H7 (cell line): Measurements from ENCODE around the gene OTULIN. TPM values are rescaled to one million over a fixed set of nuclear protein-coding genes. Genes with fewer than 3 reads are reported as not detected.

Experiments
- DNase-seq: peaks from one replicate; pipeline ENCODE4 v3.0.0; 2012
- H3K27me3 ChIP-seq: 2 replicates; pipeline ENCODE4 v1.6.0; 2011; ENCODE audit warnings: mild to moderate bottlenecking, low read length; ENCODE audit not compliant: control insufficient read depth, insufficient read depth
- H3K36me3 ChIP-seq: replicated peaks from 2 replicates; pipeline ENCODE4 v1.5.1; 2011; ENCODE audit warnings: low read length; ENCODE audit not compliant: control insufficient read depth, insufficient read depth
- H3K4me3 ChIP-seq: 2 replicates; pipeline ENCODE4 v1.5.1; 2011; ENCODE audit warnings: low read depth, mild to moderate bottlenecking, control low read depth, low read length, moderate library complexity; ENCODE audit not compliant: insufficient read depth
- total RNA-seq: library from RNA; depleted of rRNA; stranded (reverse); fragments of >200 nt; shearing (Covaris generic); gene quantifications from 2 replicates; pipeline ENCODE4 v1.2.3, GENCODE V29; 2014; rRNA removed

The OTULIN gene
- total RNA-seq: 14.9 and 17.4 TPM in 2 replicates

DNA sequence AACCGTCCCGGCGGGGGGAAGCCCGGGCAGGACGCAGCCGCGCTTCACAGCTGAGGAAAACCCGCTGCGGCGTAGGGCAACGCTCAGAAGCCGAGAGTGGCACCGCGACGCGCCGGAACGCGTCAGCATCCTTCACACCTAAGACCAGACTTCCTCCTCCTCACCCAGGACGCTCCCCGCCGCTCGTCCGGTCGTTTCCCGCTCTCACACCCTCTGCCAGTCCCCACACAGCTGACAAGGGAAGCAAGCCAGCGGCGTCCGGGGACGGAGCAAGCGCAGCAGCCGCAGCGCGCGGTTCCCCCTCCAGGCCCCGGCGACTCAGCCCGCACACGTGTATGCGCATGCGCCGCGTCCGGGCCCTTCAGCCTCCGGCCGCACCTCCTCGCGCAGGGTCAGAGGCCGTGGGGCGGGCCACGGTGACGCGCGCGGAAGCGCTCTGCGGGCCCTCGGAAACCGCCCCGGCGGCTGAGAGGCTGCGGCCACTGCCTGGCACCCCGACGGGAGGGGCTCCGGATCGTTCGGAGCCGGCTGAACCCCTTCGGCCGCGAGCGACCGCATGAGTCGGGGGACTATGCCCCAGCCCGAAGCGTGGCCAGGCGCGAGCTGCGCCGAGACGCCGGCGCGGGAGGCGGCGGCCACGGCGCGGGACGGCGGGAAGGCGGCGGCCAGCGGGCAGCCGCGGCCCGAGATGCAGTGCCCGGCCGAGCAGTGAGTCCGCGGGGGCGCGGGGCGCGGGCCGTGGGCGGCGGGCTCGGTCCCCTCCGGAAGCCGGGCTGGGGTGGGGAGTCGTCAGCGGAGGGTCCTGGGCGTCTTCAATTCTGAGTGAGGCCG, at the start of gene OTULIN:
Gene OTULIN, plus strand, starts transcription at position 449 of the 831 bp plus-strand sequence. Its CDS starts 108 bp downstream, at position 557.
- peak within 1 kb of the TSS; percentile 73 for H3K4me3 ChIP-seq
- H3K36me3 ChIP-seq: no peaks in the 10 kb centered on the region
- H3K27me3 ChIP-seq: peaks cover 7% of the 10 kb centered on the region
- DNase-seq: peak; percentile 96

- H3K4me3 ChIP-seq: no peak overlapping the region
- no peaks in the 10 kb centered on the region; the same call in 1 of the 2 replicates for H3K36me3 ChIP-seq
- no peaks in the 10 kb centered on the region for H3K27me3 ChIP-seq
- no peak for DNase-seq
These were observed 49.2 kb upstream of the OTULIN start for GRCh38 chr5:14615365-14615764.

- no peak for DNase-seq
- Histone ChIP-seq H3K27me3 (no peaks in the 10 kb centered on the region), H3K36me3 (no peaks in the 10 kb centered on the region; the same call in 1 of the 2 replicates), H3K4me3 (no peak overlapping the region)
These were observed 47.1 kb upstream of the OTULIN start for GRCh38 chr5:14617441-14617840.

GRCh38 chr5:14627270-14627669, 37.2 kb upstream of the OTULIN start:
- Histone ChIP-seq H3K27me3 (no peaks in the 10 kb centered on the region), H3K4me3 (no peak overlapping the region), H3K36me3 (no peaks in the 10 kb centered on the region)

GRCh38 chr5:14628346-14628745, 36.2 kb upstream of the OTULIN start:
- H3K36me3 ChIP-seq: no peaks in the 10 kb centered on the region
- no peaks in the 10 kb centered on the region for H3K27me3 ChIP-seq
- H3K4me3 ChIP-seq: no peak overlapping the region
- DNase-seq: peak; percentile 40

More at GRCh38 chr5:14627270-14627669, 37.2 kb upstream of the OTULIN start:
- no peak for DNase-seq

GRCh38 chr5:14630671-14631070, 33.8 kb upstream of the OTULIN start:
- Histone ChIP-seq H3K4me3 (no peak overlapping the region), H3K27me3 (no peaks in the 10 kb centered on the region), H3K36me3 (no peaks in the 10 kb centered on the region)
- DNase-seq: no peak

- no peak for DNase-seq
- Histone ChIP-seq H3K27me3 (no peaks in the 10 kb centered on the region), H3K36me3 (no peaks in the 10 kb centered on the region)
These were observed 28.9 kb upstream of the OTULIN start for GRCh38 chr5:14635656-14636055.

GRCh38 chr5:14640765-14641164, 23.8 kb upstream of the OTULIN start:
- Histone ChIP-seq H3K4me3 (no peak overlapping the region), H3K36me3 (no peaks in the 10 kb centered on the region), H3K27me3 (no peaks in the 10 kb centered on the region)
- peak; percentile 27 for DNase-seq

More at GRCh38 chr5:14635656-14636055, 28.9 kb upstream of the OTULIN start:
- no peak overlapping the region for H3K4me3 ChIP-seq

DNA sequence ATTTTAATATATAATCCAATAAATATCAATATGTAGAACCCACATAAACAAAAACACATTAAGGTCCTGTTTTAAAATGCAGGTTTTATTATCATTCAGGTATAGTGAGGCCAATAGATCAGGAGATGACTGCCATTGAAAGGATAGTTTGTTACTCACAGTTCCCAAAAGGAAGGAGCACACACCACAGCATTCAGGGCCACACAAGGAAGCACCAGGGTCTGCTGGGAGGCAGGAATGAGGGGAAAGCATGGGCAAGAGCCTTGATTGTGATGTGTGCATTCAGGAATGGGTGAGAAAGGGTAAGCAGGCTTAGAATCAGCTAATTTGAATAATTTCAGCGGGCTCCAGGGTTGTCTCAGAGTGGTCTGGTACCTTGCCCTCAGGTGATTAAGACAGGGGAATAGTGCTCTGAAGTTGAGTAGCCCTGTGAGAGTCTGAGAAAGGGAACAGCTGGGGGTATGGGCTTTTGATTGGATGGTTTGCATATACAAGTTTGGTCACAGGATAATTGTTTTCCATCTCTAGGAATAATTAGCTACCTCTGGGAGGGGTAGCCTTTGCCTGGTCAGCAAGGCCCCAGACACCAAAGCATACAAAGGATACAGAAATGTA, 19.8 kb upstream of the OTULIN start:
- peak; percentile 25 for DNase-seq
- no peaks in the 10 kb centered on the region for H3K27me3 ChIP-seq
- no peak overlapping the region for H3K4me3 ChIP-seq
- H3K36me3 ChIP-seq: no peaks in the 10 kb centered on the region

GRCh38 chr5:14650052-14650451, 14.5 kb upstream of the OTULIN start:
- Histone ChIP-seq H3K27me3 (no peaks in the 10 kb centered on the region), H3K36me3 (no peaks in the 10 kb centered on the region), H3K4me3 (no peak overlapping the region)
- DNase-seq: no peak

GRCh38 chr5:14655146-14655741, 9.3 kb upstream of the OTULIN start:
- Histone ChIP-seq H3K4me3 (no peak overlapping the region), H3K27me3 (no peaks in the 10 kb centered on the region), H3K36me3 (no peaks in the 10 kb centered on the region)
- no peak for DNase-seq

DNA sequence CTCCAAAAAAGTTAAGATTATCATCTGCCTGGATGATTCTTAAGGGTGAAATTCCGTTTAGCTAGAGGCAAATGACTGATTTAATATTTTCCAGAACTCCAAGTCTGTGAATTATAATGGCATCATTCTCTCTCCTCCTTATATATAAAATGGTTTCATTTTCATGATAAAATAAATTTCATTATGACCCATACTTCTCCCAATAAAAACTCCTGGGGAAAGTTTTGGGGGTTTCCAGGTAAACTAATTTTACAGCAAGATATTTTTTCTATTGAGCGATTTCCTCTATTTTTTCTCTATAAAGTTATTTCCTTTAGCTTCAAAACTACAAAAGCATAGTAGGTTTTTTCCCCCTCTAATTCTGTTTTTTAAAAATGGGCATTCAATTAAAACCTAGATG, 7.6 kb upstream of the OTULIN start:
- DNase-seq: no peak
- H3K36me3 ChIP-seq: no peaks in the 10 kb centered on the region
- H3K27me3 ChIP-seq: no peaks in the 10 kb centered on the region
- no peak overlapping the region for H3K4me3 ChIP-seq

GRCh38 chr5:14659821-14660607, 4.5 kb upstream of the OTULIN start:
- no peak overlapping the region for H3K4me3 ChIP-seq
- DNase-seq: no peak
- no peaks in the 10 kb centered on the region for H3K36me3 ChIP-seq
- H3K27me3 ChIP-seq: peaks cover 6% of the 10 kb centered on the region

GRCh38 chr5:14660833-14661232, 3.7 kb upstream of the OTULIN start:
- DNase-seq: no peak

More at GRCh38 chr5:14660833-14661232, 3.7 kb upstream of the OTULIN start:
- Histone ChIP-seq H3K36me3 (no peaks in the 10 kb centered on the region), H3K4me3 (no peak overlapping the region), H3K27me3 (peaks cover 7% of the 10 kb centered on the region)
